H1 (cell line): ENCODE results near the gene SLC43A3. TPM values are rescaled to one million over a fixed set of nuclear protein-coding genes. Genes with fewer than 3 reads are reported as not detected.

ENCODE experiments used
- CTCF ChIA-PET: fragments of 300-600 bp; sonication (Branson Sonifier 250); formaldehyde crosslinking; loops from one replicate; lab custom pipeline; 2021; ENCODE audit not compliant: partially characterized antibody; lab: Charles Lee
- POLR2A ChIA-PET: fragments of 300-600 bp; sonication (Branson Sonifier 250); formaldehyde crosslinking; loops from one replicate; lab custom pipeline; 2021; ENCODE audit warnings: inconsistent platforms; ENCODE audit not compliant: partially characterized antibody; lab: Charles Lee
- DNase-seq, 2 experiments: peaks; one replicate each; pipeline versions ENCODE4 v3.0.0 to v3.0.0-alpha.2; 2010 to 2022; ENCODE audit warnings: low spot score in 2 of 2, low read depth in 1 of 2, mixed read lengths in 1 of 2
- FAIRE-seq: peaks from 2 replicates; lab custom pipeline; 2011; peaks lifted over from hg19 to GRCh38; lab: Jason Lieb, UNC
- H2AFZ ChIP-seq: 2 replicates; pipeline ENCODE4 v1.8.1; 2012; ENCODE audit warnings: low read length, inconsistent platforms
- H2AK5ac ChIP-seq: 2 replicates; pipeline ENCODE4 v1.6.1; 2013; ENCODE audit warnings: low read depth, low read length
- H2BK120ac ChIP-seq: replicated peaks from 2 replicates; pipeline ENCODE3; 2013; ENCODE audit warnings: low read depth, low read length, inconsistent platforms
- H2BK12ac ChIP-seq: 2 replicates; pipeline ENCODE4 v1.6.1; 2013; ENCODE audit warnings: low read depth, low read length
- H2BK15ac ChIP-seq: 2 replicates; pipeline ENCODE4 v1.6.1; 2013; ENCODE audit warnings: low read length
- H2BK20ac ChIP-seq: 2 replicates; pipeline ENCODE4 v1.6.1; 2013; ENCODE audit warnings: low read length
- H2BK5ac ChIP-seq: 2 replicates; pipeline ENCODE4 v1.6.1; 2013; ENCODE audit warnings: low read depth, low read length
- H3K14ac ChIP-seq: 2 replicates; pipeline ENCODE4 v1.6.1; 2013; ENCODE audit warnings: inconsistent platforms; ENCODE audit not compliant: insufficient read length
- H3K18ac ChIP-seq: 2 replicates; pipeline ENCODE4 v1.6.1; 2013; ENCODE audit warnings: low read length; ENCODE audit errors: extremely low read depth
- H3K23ac ChIP-seq: 2 replicates; pipeline ENCODE4 v1.6.1; 2013; ENCODE audit warnings: inconsistent platforms; ENCODE audit not compliant: insufficient read length
- H3K23me2 ChIP-seq: 2 replicates; pipeline ENCODE4 v1.6.1; 2013; ENCODE audit warnings: low read depth, low read length
- H3K27ac ChIP-seq: 2 replicates; pipeline ENCODE4 v1.6.1; 2011; ENCODE audit warnings: low read depth, low read length, inconsistent platforms
- H3K27me3 ChIP-seq, 4 experiments: replicated peaks in 1 of 4; 1 replicate in 1 of 4; 2 replicates in 3 of 4; pipeline versions ENCODE4 v1.6.1 to v1.8.1; 2011 to 2013; ENCODE audit warnings: low read length in 3 of 4, mild to moderate bottlenecking in 3 of 4, inconsistent platforms in 2 of 4, mixed read lengths in 2 of 4, moderate library complexity in 1 of 4; ENCODE audit not compliant: control insufficient read depth in 3 of 4, insufficient read depth in 3 of 4; ENCODE audit errors: extremely low read depth in 1 of 4
- H3K36me3 ChIP-seq, 4 experiments: 2 replicates each; pipeline versions ENCODE4 v1.6.1 to v1.8.1; 2011 to 2013; ENCODE audit warnings: mild to moderate bottlenecking in 4 of 4, low read length in 3 of 4, moderate library complexity in 2 of 4, control low read depth in 1 of 4, inconsistent platforms in 1 of 4; ENCODE audit not compliant: insufficient read depth in 4 of 4, control insufficient read depth in 2 of 4
- H3K4ac ChIP-seq: replicated peaks from 2 replicates; pipeline ENCODE3; 2013; ENCODE audit warnings: low read length, low read depth, mixed read lengths, inconsistent platforms; ENCODE audit not compliant: insufficient read length
- H3K4me1 ChIP-seq, 4 experiments: replicated peaks in 1 of 4; 1 replicate in 1 of 4; 2 replicates in 3 of 4; pipeline versions ENCODE4 v1.6.1 to v1.8.1; 2011 to 2013; ENCODE audit warnings: low read length in 3 of 4, inconsistent platforms in 2 of 4, mixed read lengths in 1 of 4; ENCODE audit not compliant: insufficient read depth in 4 of 4, control insufficient read depth in 3 of 4
- H3K4me2 ChIP-seq, 2 experiments: 2 replicates each; pipeline versions ENCODE4 v1.6.1 to v1.8.1; 2011 to 2013; ENCODE audit warnings: low read depth in 2 of 2, low read length in 2 of 2, control low read depth in 1 of 2, inconsistent platforms in 1 of 2, mild to moderate bottlenecking in 1 of 2; ENCODE audit not compliant: insufficient read depth in 1 of 2
- H3K4me3 ChIP-seq, 4 experiments: fragments of 200-600, 300-600 bp in 1 of 4; sonication (generic), shearing (Covaris generic), sonication (Bioruptor Twin) in 1 of 4; 2 replicates each; pipeline versions ENCODE4 v1.5.1 to v1.8.1; 2011 to 2016; ENCODE audit warnings: low read length in 4 of 4, low read depth in 3 of 4, control low read depth in 2 of 4, inconsistent platforms in 2 of 4, mild to moderate bottlenecking in 2 of 4, mixed read lengths in 1 of 4, moderate library complexity in 1 of 4; ENCODE audit not compliant: insufficient read depth in 2 of 4; ENCODE audit errors: extremely low read depth in 1 of 4
- H3K56ac ChIP-seq: replicated peaks from 2 replicates; pipeline ENCODE3; 2013; ENCODE audit warnings: low read depth, mild to moderate bottlenecking, mixed read lengths, low read length, inconsistent platforms; ENCODE audit not compliant: insufficient read length
- H3K79me1 ChIP-seq: 2 replicates; pipeline ENCODE4 v1.6.1; 2013; ENCODE audit warnings: low read depth, low read length, control low read depth
- H3K79me2 ChIP-seq, 2 experiments: 2 replicates each; pipeline versions ENCODE4 v1.6.1 to v1.8.1; 2012 to 2013; ENCODE audit warnings: low read length in 2 of 2, mild to moderate bottlenecking in 2 of 2, inconsistent platforms in 1 of 2; ENCODE audit not compliant: insufficient read depth in 2 of 2, control insufficient read depth in 1 of 2
- H3K9ac ChIP-seq, 4 experiments: replicated peaks in 1 of 4; 1 replicate in 1 of 4; 2 replicates in 3 of 4; pipeline versions ENCODE4 v1.6.1 to v1.8.1; 2011 to 2013; ENCODE audit warnings: low read depth in 3 of 4, low read length in 3 of 4, control low read depth in 2 of 4, mild to moderate bottlenecking in 2 of 4, moderate library complexity in 2 of 4, inconsistent platforms in 1 of 4; ENCODE audit errors: extremely low read depth in 1 of 4
- H3K9me3 ChIP-seq, 2 experiments: 2 replicates each; pipeline versions ENCODE4 v1.6.1 to v1.8.1; 2012 to 2013; ENCODE audit warnings: mild to moderate bottlenecking in 2 of 2, moderate library complexity in 2 of 2, control low read depth in 1 of 2, inconsistent platforms in 1 of 2, low read depth in 1 of 2, low read length in 1 of 2, mixed read lengths in 1 of 2; ENCODE audit not compliant: insufficient read depth in 2 of 2
- H4K20me1 ChIP-seq, 2 experiments: replicated peaks in 1 of 2; 2 replicates each; pipeline versions ENCODE3 to v1.8.1; 2011 to 2013; ENCODE audit warnings: inconsistent platforms in 2 of 2, low read length in 2 of 2, mild to moderate bottlenecking in 1 of 2; ENCODE audit not compliant: insufficient read depth in 2 of 2, control insufficient read depth in 1 of 2
- H4K5ac ChIP-seq: 2 replicates; pipeline ENCODE4 v1.6.1; 2013; ENCODE audit warnings: low read length, low read depth, mixed read lengths, inconsistent platforms; ENCODE audit not compliant: insufficient read length
- H4K8ac ChIP-seq: 2 replicates; pipeline ENCODE4 v1.8.0; 2013; ENCODE audit warnings: mild to moderate bottlenecking, moderate library complexity, low read length, inconsistent platforms; ENCODE audit not compliant: insufficient read depth; ENCODE audit errors: extremely low read depth
- H4K91ac ChIP-seq: replicated peaks from 2 replicates; pipeline ENCODE3; 2013; ENCODE audit warnings: low read length, mixed read lengths, inconsistent platforms; ENCODE audit not compliant: insufficient read length
- WGBS, 2 experiments: shearing (Covaris generic) in 1 of 2; methylation state at CpG; one replicate each; pipeline versions ENCODE4 v1.1.6 to v1.1.7; 2013 to 2015; ENCODE audit warnings: low lambda C conversion rate in 2 of 2, mixed read lengths in 2 of 2, inconsistent platforms in 1 of 2, low coverage in 1 of 2, missing lambda C conversion rate in 1 of 2; ENCODE audit not compliant: insufficient replicate concordance in 2 of 2, insufficient coverage in 1 of 2, insufficient read length in 1 of 2; ENCODE audit errors: extremely low coverage in 1 of 2, missing lambda C conversion rate in 1 of 2; 5-methylcytosine and 5-hydroxymethylcytosine counted together
- polyA plus RNA-seq, 7 experiments: library from polyadenylated mRNA; depleted of rRNA in 3 of 7; stranded (reverse) in 5 of 7; unstranded in 2 of 7; fragments of >200 nt in 5 of 7; fragments of 200-250 nt in 2 of 7; gene quantifications; 1 replicate in 5 of 7; 2 replicates in 1 of 7; 4 replicates in 1 of 7; pipeline versions ENCODE4 v1.2.1 to v1.2.3, GENCODE V29; 2011 to 2013; ENCODE audit warnings: missing spikeins in 2 of 7, mixed read lengths in 2 of 7
- total RNA-seq: library from RNA; stranded (reverse); fragmentation: NEBNext Ultra II Directional; extraction: Animal tissue kit (Norgen Biotek cat#: 25700); gene quantifications from 2 replicates; pipeline ENCODE4 v1.2.1, GENCODE V29; 2021

The SLC43A3 gene
- total and polyA plus RNA-seq, 2 of the 8 experiments (the other 6 are each of a cell fraction or from before 2014, with no cell fraction given), result 31.8 to 67.8 TPM

DNA sequence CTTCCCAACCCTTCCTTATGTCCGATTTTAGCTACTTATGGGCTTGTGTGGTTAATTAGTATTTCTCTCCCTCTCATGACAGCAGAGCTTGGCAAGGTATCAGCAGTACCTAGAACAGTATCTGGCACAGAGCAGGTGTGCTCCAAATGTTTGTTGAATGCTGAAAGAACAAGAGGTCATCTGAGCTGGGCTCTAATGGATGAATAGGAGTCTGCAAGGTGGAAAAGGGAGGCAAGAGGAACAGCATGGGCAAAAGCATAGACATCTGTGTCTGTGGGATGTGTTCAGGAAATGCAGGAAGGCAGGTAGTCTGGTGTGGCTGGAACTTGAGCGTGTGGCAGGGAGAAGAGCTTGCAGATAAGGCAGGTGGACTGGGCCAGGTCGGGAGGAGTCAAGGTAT is 65.0 kb downstream of the SLC43A3 start:
- no peak overlapping the region for H3K56ac ChIP-seq
- ChIA-PET CTCF (interaction anchor here (1.0 to 4.9 kb wide), 7 partner anchors 9 to 166 kb away, joined by 3 to 24 read pairs (median 5); no protein-coding TSS in a partner anchor), POLR2A (interaction anchor here (1.0 to 2.9 kb wide), 3 partner anchors 36 to 290 kb away, joined by 3 to 10 read pairs (median 5); partner anchors contain the start of gene TNKS1BP1)
- H3K4me1 ChIP-seq, result peaks cover 9 to 24% (median 11%) of the 10 kb centered on the region in 4 experiments
- no peaks in the 10 kb centered on the region; a peak in 1 of 7 replicates for H3K27me3 ChIP-seq
- no peak overlapping the region for H2BK5ac ChIP-seq
- no peaks in the 10 kb centered on the region for H3K9me3 ChIP-seq
- no peak overlapping the region for H2AFZ ChIP-seq
- DNase-seq (no peak), FAIRE-seq (no peak)
- H3K14ac ChIP-seq, result no peak overlapping the region
- H2BK15ac ChIP-seq, result no peak overlapping the region
- no peak overlapping the region for H4K8ac ChIP-seq
- H3K79me1 ChIP-seq, result no peaks in the 10 kb centered on the region
- no peak overlapping the region for H3K27ac ChIP-seq
- H3K23ac ChIP-seq, result no peak overlapping the region
- H3K4ac ChIP-seq, result no peak overlapping the region
- no peak overlapping the region for H2BK20ac ChIP-seq
- H4K5ac ChIP-seq, result no peak overlapping the region
- no peaks in the 10 kb centered on the region for H3K36me3 ChIP-seq
- no peak overlapping the region for H2AK5ac ChIP-seq
- H3K4me2 ChIP-seq, result no peak overlapping the region
- H3K9ac ChIP-seq, result no peak overlapping the region
- H3K79me2 ChIP-seq, result no peaks in the 10 kb centered on the region
- no peak overlapping the region for H3K18ac ChIP-seq
- WGBS, 2 experiments, result 87% methylated on average over 3 of the region's 3 CpGs; no CpG with 5 or more reads in 1 of the 2 experiments
- no peak overlapping the region for H4K91ac ChIP-seq
- H2BK120ac ChIP-seq, result no peak overlapping the region
- H4K20me1 ChIP-seq, result no peaks in the 10 kb centered on the region
- no peak overlapping the region for H2BK12ac ChIP-seq
- no peak overlapping the region for H3K4me3 ChIP-seq
- H3K23me2 ChIP-seq, result no peaks in the 10 kb centered on the region
